K562 (cell line): Measurements from ENCODE around the gene RNF126. TPM values are rescaled to one million over a fixed set of nuclear protein-coding genes. Genes with fewer than 3 reads are reported as not detected.

Experiments
- BACH1 ChIP-seq: fragments of 200-800 bp; sonication (Bioruptor generic); IDR thresholded peaks from 2 replicates; pipeline ENCODE4 v1.6.1; 2016; ENCODE audit warnings: missing genetic modification characterization, missing compliant biosample characterization
- BHLHE40 ChIP-seq: IDR thresholded peaks from 2 replicates; pipeline ENCODE4 v1.6.1; 2011; ENCODE audit warnings: low read length, improper control_type of control experiment
- BRD4 ChIP-seq: fragments of 200-600 bp; sonication (generic); IDR thresholded peaks from 2 replicates; pipeline ENCODE4 v1.6.1; 2017; ENCODE audit warnings: inconsistent platforms
- CBX8 ChIP-seq: fragments of 200-600 bp; sonication (generic); IDR thresholded peaks from 2 replicates; pipeline ENCODE4 v1.6.1; 2012; ENCODE audit warnings: borderline replicate concordance, mixed run types, low read depth, mild to moderate bottlenecking, moderate library complexity, mixed read lengths, low read length, control low read depth, inconsistent platforms; ENCODE audit not compliant: poor library complexity, severe bottlenecking; ENCODE audit errors: extremely low read depth
- HDGF ChIP-seq: fragments of 450-650 bp; IDR thresholded peaks from 2 replicates; pipeline ENCODE4 v1.6.1; 2016
- HOXB6 ChIP-seq: fragments of 250-450 bp; sonication (Bioruptor Pico); IDR thresholded peaks from 2 replicates; pipeline ENCODE4 v1.5.1; 2022; ENCODE audit warnings: mild to moderate bottlenecking, borderline replicate concordance
- KDM2B ChIP-seq: fragments of 250-450 bp; sonication (Bioruptor Pico); IDR thresholded peaks from 2 replicates; pipeline ENCODE4 v1.8.0; 2021; ENCODE audit warnings: mild to moderate bottlenecking, moderate library complexity
- MLX ChIP-seq, 2 experiments: fragments of 450-650 bp in 1 of 2; sonication (generic) in 1 of 2; formaldehyde crosslinking; conservative IDR thresholded peaks; 2 replicates each; pipeline versions ENCODE4 v1.4.0 to v1.8.1; 2020 to 2022; ENCODE audit warnings: mild to moderate bottlenecking in 1 of 2, missing genetic modification reagents in 1 of 2
- POLR2G ChIP-seq: fragments of 200-400 bp; formaldehyde crosslinking; IDR thresholded peaks from 2 replicates; pipeline ENCODE4 v1.6.1; 2017; ENCODE audit warnings: low read depth, mild to moderate bottlenecking, antibody characterized with exemption, low read length, moderate library complexity
- ZFX ChIP-seq: sonication (generic); formaldehyde crosslinking; IDR thresholded peaks from 2 replicates; pipeline ENCODE4 v1.8.0; 2022; ENCODE audit warnings: mild to moderate bottlenecking, missing genetic modification reagents, moderate library complexity
- polyA plus RNA-seq, 8 experiments: library from polyadenylated mRNA; depleted of rRNA in 4 of 8; stranded (reverse) in 5 of 8; unstranded in 3 of 8; fragments of >200 nt; fragmentation: Nextera tagmentation in 2 of 8; fragmentation: Illumina TruSeq in 1 of 8; extraction: Ambion mirVana in 2 of 8; extraction: Trizol in 1 of 8; gene quantifications; 2 replicates each; pipeline versions ENCODE4 v1.2.1 to v1.2.3, GENCODE V29; 2011 to 2014; ENCODE audit warnings: inconsistent platforms in 1 of 8, missing spikeins in 1 of 8
- total RNA-seq, 7 experiments: library from RNA; depleted of rRNA in 6 of 7; stranded (reverse); fragments of >200 nt in 6 of 7; fragmentation: Illumina TruSeq in 2 of 7; extraction: Trizol in 2 of 7; gene quantifications; 2 replicates each; pipeline versions ENCODE4 v1.2.1 to v1.2.3, GENCODE V29; 2011 to 2021; ENCODE audit warnings: low replicate concordance in 1 of 7
- TF ChIP-seq, protein P1 (sequence below): fragments of 450-650 bp; conservative IDR thresholded peaks from 2 replicates; pipeline ENCODE4 v1.6.1; 2016; ENCODE audit warnings: missing genetic modification characterization, low read depth, mild to moderate bottlenecking, missing compliant biosample characterization, moderate library complexity

The RNF126 gene
- total and polyA plus RNA-seq, 9 of the 15 experiments (the other 6 are each of a cell fraction or from before 2014, with no cell fraction given) = 0.27 to 101 (median 12.3) TPM

DNA sequence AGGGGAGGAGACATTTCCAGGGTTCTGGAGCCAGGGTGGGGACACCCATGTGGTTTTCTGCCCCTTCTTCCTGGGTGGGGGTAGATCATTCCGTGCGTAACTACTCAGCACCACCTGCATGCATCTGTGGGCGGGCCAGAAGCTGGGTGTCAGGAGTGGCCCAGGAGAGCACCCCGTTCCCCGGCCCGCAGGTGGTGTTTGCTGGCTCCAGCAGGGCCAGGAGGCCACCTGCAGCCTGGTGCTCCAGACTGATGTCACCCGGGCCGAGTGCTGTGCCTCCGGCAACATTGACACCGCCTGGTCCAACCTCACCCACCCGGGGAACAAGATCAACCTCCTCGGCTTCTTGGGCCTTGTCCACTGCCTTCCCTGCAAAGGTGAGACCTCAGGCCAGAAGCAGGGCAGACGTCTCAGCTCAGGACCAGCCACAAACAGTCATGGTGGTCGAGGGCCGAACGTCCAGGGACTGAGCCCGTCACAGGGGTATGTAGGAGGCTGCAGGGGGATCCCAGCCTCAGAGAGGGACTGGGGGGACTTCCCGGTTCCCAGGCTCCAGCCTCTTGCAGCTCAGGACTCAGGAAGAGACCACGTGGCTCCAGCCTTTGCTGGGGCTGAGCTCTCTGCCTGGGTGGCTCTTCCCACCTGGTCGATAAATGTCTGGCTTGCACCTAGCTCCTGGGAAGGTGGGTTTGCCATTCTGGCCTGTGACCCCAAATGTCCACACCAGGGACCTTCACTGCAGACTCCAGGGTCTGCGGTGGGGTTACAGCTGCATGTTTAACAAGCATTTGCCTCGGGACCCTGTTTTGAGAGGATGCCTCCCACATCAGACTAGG, 14.8 kb upstream of the RNF126 start (continued):
- TF ChIP-seq BACH1 (tag) = no peak
- TF ChIP-seq HDGF = no peak
- TF ChIP-seq BRD4 = no peak
- no peak for TF ChIP-seq HOXB6 (CRISPR knock-in tag)
- no peak for TF ChIP-seq MLX (CRISPR knock-in tag; conservative IDR thresholded peaks at IDR 0.05)
- TF ChIP-seq BHLHE40 = no peak
- TF ChIP-seq CBX8 = no peak
- TF ChIP-seq POLR2G = peak; percentile 35
- no peak for TF ChIP-seq KDM2B
- no peak for TF ChIP-seq ZFX (CRISPR knock-in tag)
- TF ChIP-seq, protein P1, sequence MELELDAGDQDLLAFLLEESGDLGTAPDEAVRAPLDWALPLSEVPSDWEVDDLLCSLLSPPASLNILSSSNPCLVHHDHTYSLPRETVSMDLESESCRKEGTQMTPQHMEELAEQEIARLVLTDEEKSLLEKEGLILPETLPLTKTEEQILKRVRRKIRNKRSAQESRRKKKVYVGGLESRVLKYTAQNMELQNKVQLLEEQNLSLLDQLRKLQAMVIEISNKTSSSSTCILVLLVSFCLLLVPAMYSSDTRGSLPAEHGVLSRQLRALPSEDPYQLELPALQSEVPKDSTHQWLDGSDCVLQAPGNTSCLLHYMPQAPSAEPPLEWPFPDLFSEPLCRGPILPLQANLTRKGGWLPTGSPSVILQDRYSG (tag) = no peak
- TF ChIP-seq, all 486 proteins: peak for 3
